Activated CD4-positive, alpha-beta T cell treated with anti-CD3 and anti-CD28 coated beads, Interleukin-2, amount 50 U/mL, for 24 hours (primary cell): ENCODE results near the gene TNS1.
"Not testable (repeated sequence)": the region's sequence is repeated elsewhere in the genome, so short reads cannot be mapped to it uniquely, and the experiment has no call there.

Source experiments
- DNase-seq, 2 donors: peaks; one replicate each; pipeline ENCODE4 v3.0.0-alpha.2; 2020; ENCODE audit warnings: low read depth in 1 of 2, low spot score in 1 of 2

The TNS1 gene

DNA sequence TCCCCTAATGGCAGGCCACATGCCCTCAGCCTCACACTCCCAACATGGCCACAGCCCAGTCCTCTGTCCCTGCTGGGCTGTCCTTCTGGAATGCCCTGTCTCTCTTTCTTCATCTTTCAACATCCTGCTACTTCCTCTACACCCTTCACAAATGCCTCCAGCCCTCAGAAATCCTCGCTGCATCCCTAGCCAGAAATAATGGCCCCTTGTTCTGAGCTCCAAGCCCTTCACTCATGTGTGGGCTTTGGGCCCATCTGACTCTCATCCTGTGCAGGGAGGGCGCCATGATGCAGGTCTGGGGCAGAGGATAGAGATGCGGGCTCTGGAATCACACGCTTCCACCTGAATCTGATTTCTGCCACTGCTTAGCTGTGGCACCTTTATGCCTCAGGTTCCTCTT lies 181.9 kb downstream of the TNS1 start:
- no peak for DNase-seq

DNA sequence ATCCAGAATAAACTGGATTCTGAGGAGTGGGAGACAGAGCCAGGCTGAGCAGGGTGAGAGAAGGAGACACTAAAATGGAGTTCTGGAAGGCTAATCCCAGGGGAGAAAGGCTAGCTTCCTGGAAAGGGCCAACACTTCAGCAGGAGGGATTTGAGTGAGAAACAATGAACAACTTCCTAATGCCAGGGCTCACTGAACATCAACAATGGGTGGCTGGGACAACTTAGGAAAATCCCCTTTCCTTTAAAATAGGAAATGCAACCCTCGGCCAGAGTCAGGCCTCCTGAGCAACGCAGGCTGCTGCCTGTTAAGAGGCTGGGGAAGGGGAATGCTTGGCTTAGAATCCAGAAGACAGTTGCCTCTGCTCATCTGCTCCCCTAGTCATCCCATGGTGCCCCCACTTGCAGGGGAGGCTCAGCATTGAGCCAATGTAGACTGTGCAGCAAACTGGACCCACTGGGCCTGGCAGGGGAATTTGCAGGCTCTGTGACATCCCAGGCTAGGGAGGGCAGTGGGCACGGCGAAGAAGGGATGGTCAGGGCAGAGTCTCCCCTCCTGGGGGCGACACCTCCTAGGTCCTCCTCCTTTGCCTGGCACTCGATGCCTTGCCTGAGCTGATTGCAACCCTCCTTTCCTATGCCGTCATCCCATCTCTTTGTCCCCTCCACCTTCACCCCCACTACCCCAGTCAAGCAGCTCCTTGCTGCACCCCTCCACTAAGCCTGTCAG lies 182.5 kb downstream of the TNS1 start:
- no peak for DNase-seq

GRCh38 chr2:217818293-217818850 lies 184.4 kb downstream of the TNS1 start:
- no peak for DNase-seq

GRCh38 chr2:217817466-217818292 lies 185.1 kb downstream of the TNS1 start:
- no peak for DNase-seq

DNA sequence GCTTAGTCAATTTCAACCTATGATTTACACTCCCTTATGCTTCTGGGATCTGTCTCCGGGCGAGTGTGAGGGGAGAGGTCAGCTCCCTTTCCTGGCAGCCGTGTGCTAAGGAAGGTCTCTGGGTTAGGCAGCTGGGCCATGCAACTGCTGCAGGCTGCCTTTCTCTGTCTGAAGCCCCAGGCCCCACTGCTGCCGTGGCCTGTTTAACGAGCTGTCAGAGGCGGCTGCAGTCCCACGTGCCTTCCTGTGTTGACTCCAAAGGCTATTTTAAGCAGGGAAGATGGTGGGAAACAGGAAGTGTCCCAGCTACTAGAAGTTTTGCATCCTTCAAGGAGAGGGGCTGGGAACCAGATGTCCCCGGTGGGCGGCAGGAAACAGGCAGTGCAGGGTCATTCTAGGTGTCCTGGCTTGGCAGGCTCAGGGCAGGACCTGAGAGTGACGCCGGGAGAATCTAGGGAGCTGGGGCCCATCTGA lies 186.4 kb downstream of the TNS1 start:
- no peak for DNase-seq

- DNase-seq = no peak
Measured at GRCh38 chr2:217813828-217814227, 189.0 kb downstream of the TNS1 start.

DNA sequence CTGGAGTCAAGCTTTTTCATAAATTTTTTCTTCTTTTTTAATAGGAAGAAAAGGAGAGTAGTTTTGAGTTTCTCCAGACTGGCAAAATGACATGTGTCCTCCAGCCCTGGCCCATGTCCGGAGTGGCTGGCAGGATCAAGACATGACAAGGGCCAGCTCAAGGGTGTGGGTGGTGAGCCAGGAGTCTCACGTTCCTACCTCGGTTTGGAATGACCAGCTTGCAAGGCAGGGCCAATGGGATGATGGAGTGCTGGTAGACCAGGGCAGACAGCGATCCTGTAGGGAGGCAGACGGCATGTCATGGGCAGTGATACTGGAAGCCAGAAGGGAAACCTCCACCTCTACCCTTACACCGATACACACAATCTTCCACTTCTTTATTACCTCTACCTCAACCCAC lies 190.6 kb downstream of the TNS1 start:
- no peak for DNase-seq

- DNase-seq = no peak
Measured at GRCh38 chr2:217810260-217810659, 192.5 kb downstream of the TNS1 start.

- no peak for DNase-seq
Measured at GRCh38 chr2:217809736-217810135, 193.1 kb downstream of the TNS1 start.

DNA sequence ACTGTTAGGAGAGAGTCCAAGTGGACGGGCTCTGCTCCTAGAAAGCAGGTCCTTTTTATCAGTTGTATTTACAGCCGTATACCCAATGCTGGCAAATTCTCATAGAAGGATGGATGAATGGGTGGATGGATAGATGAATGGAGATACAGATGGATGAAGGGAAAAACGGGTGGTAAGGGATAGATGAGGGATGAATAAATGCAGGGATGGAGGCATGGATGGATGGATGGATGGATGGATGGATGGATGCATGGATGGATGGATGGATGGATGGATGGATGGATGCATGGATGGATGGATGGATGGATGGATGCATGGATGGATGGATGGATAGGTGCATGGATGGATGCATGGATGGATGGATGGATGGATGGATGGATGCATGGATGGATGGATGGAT lies 193.8 kb downstream of the TNS1 start:
- DNase-seq = not testable (repeated sequence)

DNA sequence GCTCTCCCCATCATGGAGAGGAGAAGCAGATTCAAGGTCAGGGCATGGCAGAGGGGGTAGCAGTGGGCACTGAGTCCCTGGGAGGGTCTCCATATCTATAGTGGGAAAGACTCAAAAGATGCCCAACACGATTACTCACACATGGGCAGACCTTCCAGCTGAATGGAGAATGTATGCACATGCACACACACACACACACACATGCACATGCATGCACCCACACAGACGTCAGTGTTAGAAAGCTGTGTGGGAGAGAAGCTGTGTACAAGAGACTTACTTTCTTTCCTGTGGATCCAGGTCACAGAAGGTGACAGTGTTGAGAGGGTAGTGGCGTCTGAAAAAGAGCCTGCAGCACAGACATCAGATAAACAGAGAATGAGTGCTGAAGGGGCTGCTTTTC lies 194.5 kb downstream of the TNS1 start:
- DNase-seq = no peak

DNA sequence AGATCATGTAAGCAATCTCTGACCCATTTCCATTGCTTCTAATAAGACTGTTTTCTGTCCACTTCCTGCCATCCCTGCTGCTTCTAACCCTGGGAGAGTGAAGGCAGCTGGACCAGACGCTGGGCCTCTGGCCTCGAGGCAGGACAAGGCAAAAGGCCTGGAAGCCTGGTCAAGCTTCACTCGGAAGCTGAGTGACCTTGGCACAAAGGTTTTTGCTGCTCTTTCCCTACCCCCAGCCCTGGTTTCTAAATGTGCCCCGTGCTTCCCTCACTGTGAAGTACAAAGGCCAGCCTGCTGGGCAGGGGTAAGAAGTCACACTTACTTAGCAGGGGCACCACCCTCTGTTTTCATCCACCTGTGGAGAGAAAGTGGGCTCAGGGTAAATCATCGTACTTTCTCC lies 195.0 kb downstream of the TNS1 start:
- no peak for DNase-seq

DNA sequence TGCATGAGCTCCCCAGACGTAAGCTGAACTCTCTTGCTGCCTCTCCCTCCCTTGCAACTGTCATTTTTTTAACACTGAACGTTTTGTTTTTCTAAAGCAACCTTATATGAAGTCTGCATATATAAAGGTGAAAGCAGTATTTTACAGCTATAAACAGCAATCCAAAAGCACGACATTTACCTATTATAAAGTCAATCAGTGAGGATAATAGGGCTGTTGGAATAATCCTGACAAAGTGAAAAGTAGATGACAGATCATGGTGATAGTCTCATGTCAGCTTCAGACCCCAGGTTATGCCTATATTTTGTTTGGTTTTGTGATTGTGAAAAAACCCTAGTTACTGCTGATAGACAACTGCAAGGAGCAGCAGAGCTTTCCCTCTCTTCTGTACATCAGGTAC lies 195.8 kb downstream of the TNS1 start:
- no peak for DNase-seq

DNA sequence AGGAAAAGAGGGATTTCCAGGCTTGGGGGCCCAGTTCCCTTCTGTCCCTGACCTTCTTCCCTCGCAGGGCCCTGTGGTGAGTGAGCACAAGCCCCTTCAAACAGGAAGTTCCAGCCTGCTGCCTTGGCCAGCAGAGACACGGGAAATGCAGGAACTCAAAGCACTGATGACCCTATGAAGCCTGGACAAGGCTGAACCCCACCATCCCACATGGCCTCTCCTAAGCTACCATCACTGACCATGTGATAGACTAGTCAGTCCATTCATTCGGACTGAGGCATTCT lies 196.4 kb downstream of the TNS1 start:
- DNase-seq = no peak

DNA sequence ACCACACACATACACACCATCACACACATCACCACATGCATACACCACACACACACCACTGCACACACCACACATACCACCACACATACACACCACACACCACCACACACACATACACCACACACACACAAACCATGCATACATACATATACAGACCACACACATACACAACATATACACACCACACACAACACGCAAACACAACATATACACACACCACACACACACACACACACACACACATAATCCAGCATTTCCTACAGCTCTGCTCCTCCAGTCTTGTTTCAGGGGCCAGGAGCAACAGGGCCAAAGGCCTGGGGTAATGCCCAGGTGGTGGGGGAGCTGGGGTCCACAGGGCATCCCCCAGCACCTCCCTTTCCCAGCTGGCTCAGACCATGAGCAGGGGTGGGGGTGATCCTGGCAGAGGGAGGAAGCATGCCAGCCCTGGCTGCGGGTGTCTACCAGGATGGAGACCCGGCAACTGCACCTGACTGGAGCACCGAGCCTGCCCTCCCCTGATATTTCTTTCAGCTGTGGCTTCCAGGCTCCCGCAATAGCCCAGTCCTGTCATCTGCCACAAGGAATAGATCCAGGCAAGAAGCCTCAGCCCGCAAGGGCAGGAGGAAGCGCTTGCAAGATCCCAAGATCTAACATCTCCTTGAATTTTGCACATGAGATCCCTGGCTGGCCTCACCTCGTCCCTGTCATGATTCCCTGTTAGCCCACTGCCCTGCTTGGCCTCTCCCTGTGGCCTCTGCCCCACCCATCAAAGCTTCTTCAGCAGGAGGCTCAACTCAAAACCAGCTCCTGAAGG lies 196.9 kb downstream of the TNS1 start:
- DNase-seq = no peak

DNA sequence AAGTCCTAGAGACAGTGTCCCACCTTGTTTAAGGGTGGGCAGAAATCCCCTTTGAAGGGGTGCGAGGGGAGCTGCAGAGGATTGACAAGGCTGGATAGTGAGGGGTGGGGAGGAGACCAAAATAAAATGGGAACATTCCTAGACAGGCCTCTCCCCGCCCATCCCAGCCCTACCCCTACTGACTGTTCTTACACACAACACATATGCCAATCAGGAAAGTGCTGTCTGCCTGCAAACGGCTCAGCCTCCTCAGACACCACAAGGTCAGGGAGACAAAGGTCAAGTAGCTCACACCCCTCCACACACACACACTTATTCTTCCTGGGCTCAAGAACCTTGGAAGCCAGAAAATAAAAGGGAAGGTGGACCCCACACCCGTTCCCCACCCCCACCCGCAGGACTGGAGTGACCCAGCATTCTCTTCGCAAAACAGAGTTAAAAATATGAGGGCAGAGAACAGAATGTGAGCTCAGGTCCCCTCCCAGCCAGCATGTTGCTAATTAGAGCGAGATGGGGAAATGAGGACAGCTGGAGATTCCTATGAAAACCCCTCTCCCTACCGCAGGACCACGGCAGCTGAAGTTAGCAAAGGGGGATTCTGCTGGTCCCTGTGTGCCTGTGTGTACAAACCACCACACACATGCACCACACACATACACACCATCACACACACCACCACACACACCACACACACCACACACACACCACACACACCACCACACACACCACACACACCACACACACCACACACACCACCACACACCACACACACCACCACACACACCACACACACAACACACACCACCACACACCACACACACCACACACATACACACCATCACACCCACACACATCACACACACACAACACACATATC lies 197.8 kb downstream of the TNS1 start:
- DNase-seq = no peak

GRCh38 chr2:217804338-217804737 lies 198.5 kb downstream of the TNS1 start:
- no peak for DNase-seq

- DNase-seq = no peak
Measured at GRCh38 chr2:217803653-217803960, 199.2 kb downstream of the TNS1 start.

- no peak for DNase-seq
Measured at GRCh38 chr2:217802876-217803652, 199.7 kb downstream of the TNS1 start.

GRCh38 chr2:217802266-217802665 lies 200.5 kb downstream of the TNS1 start:
- no peak for DNase-seq
